Activated CD8-positive, alpha-beta memory T cell treated with anti-CD3 and anti-CD28 coated beads, Interleukin-2, amount 50 U/mL, for 24 hours (primary cell): ENCODE data around the gene SPATA24.
"Not testable (repeated sequence)": the region's sequence is repeated elsewhere in the genome, so short reads cannot be mapped to it uniquely, and the experiment has no call there.

ENCODE experiments used
- DNase-seq: peaks from one replicate; pipeline ENCODE4 v3.0.0-alpha.2; 2020; ENCODE audit errors: extremely low read depth

SPATA24 gene, protein sequence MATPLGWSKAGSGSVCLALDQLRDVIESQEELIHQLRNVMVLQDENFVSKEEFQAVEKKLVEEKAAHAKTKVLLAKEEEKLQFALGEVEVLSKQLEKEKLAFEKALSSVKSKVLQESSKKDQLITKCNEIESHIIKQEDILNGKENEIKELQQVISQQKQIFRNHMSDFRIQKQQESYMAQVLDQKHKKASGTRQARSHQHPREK

DNA sequence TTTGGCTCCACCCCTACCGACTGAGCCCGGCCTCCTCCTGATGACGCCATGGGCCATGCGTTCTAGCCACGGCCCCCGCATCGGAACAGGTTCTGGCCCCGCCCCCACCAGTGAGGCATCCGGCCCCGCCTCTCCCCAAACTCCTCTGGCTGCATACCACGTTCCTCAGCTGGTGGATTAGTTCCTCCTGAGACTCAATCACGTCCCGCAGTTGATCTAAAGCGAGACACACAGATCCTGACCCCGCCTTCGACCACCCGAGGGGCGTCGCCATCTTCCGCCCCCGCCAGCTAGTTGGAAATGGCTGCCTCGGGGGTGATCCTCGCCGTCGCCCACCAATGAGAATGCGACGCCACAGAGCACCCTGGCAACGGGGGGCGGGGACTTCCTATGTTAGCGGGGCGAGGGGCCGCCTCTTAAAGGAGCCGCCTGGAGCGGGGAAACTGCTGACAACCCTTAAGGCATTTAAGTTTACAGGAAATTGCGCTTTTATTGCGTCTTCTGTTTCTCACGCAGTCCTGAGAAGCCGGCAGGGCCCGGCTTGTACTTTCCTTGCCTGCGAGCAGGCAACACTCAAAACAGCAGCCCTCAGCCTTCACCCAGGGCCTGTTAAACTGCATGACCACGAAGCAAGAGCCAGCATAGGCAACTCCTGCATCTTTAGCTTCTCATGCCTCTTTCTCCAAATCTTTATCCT is at the start of gene SPATA24:
Gene SPATA24, minus strand, starts transcription at position 303 of the 697 bp plus-strand sequence. Its CDS starts 29 bp downstream, at position 274.
- DNase-seq: peak; percentile 95

DNA sequence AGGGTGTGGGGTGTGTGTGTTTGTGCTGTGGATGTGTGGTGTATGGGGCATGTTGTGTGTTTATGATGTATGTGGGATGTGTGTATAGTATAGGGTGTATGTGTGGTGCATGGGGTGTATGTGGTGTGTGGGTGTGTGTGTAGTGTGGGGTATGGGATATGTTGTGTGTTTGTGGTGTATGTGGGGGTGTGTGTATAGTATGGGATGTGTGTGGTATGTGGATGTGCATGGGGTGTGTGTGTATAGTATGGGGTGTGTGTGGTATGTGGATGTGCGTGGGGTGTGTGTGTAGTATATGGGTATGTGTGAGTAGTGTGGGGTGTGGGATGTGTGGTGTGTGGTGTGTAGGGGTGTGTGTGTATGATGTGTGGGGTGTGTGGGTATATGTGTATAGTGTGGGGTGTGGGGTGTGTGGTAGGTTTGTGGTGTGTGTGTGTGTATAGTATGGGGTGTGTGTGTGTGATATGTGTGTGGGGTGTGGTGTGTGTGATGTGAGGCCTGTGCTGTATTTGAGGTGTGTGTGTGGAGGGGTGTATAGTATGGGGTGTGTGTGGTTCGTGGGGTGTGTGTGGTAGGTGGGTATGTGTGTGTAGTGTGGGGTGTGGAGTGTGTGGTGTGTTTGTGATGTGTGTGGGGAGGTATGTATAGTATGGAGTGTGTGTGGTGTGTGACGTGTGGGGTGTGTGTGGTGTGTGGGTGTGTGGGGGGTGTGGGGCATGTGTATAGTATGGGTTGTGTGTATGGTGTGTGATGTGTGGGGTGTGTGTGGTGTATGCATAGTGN is 48.2 kb upstream of the SPATA24 start:
- DNase-seq: no peak

DNA sequence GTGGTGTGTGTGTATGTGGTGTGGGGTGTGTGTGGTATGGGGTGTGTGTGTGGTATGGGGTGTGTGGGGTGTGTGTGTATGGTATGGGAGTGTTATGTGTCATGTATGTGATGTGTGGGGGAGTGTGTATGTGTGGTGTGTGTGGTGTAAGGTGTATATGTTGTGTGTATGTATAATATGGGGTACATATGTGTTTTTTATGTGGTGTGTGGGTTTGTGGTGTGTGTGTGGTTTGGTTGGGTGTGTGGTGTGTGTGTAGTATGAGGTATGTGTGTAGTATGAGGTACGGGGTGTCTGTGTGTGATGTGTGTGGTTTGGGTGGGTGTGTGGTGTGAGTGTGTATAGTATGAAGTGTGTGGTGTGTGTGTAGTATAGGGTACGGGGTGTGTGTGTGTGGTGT is 47.3 kb upstream of the SPATA24 start:
- no peak for DNase-seq

GRCh38 chr5:139446956-139447779 is 43.3 kb upstream of the SPATA24 start:
- DNase-seq: no peak

- no peak for DNase-seq
Measured at GRCh38 chr5:139445325-139446170, 41.7 kb upstream of the SPATA24 start.

DNA sequence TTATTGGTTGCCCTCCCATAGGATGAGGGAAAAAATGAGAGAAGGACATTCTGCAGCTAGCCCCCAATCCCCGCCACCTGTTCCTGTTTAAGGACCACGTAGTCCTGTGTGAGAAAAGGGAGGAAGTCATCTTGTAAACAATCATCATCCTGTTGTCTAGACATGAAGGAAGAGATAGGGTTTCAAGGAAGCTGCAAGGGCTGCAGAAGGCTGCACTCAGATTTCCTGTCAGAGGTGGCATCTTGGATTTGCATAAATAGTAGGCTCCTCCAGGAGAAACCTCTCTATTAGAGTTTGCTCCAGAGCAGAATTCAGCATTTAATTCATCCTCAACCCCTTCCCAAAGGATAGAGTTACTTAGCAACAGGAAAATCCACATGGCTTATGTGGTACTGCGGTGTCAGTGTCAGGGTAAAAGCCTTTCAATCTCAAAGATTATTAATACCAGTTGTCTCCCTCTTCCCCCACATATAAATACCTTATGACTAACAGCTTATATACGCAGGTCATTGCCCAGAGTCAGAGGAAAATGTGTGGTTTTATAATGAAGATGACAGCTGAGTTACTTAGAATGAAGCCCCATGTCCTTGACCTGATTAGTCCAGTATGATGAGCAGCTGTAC is 40.1 kb upstream of the SPATA24 start:
- no peak for DNase-seq

DNA sequence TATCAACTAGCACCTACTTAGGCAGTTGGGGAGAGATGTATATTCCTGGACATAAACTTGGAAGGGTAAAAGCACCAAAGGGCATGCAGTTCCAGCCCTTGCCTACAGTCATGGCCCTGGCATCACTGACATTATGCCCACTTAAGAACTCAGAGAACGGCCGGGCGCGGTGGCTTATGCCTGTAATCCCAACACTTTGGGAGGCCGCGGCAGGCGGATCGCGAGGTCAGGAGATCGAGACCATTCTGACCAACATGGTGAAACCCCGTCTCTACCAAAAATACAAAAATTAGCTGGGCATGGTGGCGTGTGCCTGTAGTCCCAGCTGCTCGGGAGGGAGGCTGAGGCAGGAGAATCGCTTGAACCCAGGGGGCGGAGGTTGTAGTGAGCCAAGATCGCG is 36.5 kb upstream of the SPATA24 start:
- DNase-seq: not testable (repeated sequence)

- DNase-seq: peak; percentile 66
Measured at GRCh38 chr5:139439013-139439903, 35.4 kb upstream of the SPATA24 start, which contains the start of gene DNAJC18. Gene DNAJC18 (minus strand): TSS chr5:139439525. CDS start chr5:139439445, 80 bp downstream.

GRCh38 chr5:139438707-139439012 is 34.8 kb upstream of the SPATA24 start:
- no peak for DNase-seq

GRCh38 chr5:139435676-139436075 is 31.8 kb upstream of the SPATA24 start:
- no peak for DNase-seq

DNA sequence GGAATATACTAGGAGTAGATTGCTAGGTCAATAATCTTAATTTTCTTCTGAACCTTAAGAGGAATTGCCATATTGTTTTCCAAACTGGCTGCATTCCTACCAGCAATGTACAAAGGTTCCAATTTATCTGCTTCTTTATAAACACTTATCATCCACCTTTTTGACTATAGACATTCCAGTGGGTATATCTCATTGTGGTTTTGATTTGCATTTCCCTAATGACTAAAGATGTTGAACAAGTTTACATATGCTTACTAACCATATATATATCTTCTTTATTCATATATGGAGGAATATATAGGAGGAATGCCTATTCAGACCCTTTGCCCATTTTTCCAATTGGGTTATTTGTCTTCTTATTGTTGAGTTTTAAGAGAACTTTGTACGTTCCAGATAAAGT is 27.8 kb upstream of the SPATA24 start:
- DNase-seq: no peak

GRCh38 chr5:139430015-139430414 is 26.1 kb upstream of the SPATA24 start:
- no peak for DNase-seq

DNA sequence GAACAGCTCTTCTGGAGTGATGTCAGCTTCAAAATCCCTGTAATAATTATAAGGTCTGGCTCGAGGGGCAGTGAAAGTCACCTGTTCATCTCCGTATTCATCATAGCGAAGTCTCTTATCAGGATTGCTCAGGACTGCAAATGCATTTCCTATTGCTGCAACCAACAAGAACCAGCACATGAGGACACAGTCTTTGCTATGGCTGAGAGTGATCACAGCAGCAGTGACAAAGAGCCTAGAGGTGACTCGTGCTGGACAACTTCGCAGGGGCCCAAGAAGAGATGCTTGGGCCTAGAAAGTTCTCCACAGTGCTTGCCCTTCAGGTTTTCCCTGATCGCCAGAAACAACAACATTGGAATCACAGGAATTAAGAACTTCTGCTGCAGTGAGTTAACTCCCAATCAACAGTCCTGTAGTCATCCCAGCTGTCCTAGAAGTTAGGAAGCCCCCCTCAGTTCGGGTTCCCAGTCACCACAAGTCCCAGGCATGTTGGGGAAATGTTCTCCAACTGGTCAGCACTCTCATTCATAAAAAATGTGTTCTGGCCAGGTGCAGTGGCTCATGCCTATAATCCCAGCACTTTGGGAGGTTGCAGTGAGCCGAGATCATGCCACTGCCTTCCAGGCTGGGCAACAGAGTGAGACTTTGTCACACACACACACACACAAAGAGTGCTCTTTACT is 22.5 kb upstream of the SPATA24 start:
- no peak for DNase-seq

DNA sequence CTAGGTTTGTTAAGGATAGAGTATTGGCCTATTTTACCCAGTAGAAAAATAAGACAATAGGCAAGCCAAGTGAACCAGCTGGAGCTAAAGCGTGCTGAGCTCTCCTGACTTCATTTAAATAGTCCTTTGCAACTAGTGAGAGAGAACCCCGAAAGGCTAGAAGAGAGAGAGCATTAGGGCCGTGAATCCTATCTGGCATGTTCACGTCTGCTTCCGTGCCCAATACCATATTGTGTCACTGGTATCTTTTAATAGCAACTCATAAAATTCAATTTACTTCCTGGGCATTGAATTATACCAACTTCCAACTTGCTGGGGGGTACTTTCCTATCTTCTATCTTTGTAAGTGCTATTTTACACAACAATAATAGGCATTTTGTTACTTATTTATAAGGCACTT is 21.6 kb upstream of the SPATA24 start:
- no peak for DNase-seq

DNA sequence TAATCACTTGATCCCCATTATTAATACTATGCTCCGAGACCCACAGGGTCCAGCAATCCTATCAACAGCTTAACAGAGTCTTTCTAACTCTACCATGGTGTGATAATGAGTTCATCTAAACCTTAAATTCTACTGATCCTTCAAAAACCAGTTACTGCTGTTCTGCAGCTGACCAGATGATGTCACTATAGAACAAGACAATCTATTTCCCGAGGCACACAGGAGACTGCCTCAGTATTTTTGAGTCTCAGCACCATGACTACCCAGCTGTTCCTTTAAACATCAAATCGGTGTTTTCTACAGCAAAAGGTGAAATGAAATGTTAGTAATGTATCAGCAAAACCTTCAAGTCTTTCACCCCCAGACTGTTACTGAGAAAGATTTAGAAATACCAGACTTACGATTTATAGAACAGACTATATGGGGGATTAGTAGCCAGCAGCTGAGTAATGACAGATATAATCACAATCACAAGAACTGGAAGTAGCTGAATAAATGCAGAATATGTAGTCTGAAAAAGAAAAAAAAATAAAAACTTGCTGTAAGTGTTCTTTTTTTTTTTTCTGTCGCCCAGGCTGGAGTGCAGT is 18.5 kb upstream of the SPATA24 start:
- DNase-seq: no peak

- DNase-seq: no peak
Measured at GRCh38 chr5:139419226-139420192, 15.6 kb upstream of the SPATA24 start.

DNA sequence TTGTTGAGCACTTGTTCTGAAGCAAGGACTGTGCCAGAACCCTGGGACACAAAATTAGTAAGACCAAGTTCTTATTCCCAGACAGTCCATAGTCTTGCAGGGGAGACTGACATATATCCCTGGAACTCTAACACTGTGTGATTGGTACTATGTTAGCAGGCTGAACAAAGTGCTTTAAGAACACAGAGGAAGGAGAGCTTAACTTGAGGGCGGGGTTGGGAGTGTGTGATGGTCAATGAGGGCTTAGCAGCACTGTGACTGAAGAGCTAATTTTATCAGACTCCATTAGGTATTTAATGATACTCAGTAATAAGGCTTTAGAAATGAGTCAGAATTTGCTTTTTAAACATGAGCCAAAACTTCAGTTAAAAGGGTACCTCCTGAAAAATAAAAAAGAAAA is 14.9 kb upstream of the SPATA24 start:
- DNase-seq: no peak
